ENCODE data around the gene GAPDH.
"Not testable (repeated sequence)": the region's sequence is repeated elsewhere in the genome, so short reads cannot be mapped to it uniquely, and the experiment has no call there.

Gene GAPDH

GRCh38 chr12:6533923-6534694, at the start of gene GAPDH:
Gene GAPDH (plus strand): TSS chr12:6534517. CDS start chr12:6534833, 316 bp downstream.
- peak; percentile 90 for DNase-seq

- DNase-seq, result no peak
Observed at GRCh38 chr12:6488240-6488639, 46.1 kb upstream of the GAPDH start.

DNA sequence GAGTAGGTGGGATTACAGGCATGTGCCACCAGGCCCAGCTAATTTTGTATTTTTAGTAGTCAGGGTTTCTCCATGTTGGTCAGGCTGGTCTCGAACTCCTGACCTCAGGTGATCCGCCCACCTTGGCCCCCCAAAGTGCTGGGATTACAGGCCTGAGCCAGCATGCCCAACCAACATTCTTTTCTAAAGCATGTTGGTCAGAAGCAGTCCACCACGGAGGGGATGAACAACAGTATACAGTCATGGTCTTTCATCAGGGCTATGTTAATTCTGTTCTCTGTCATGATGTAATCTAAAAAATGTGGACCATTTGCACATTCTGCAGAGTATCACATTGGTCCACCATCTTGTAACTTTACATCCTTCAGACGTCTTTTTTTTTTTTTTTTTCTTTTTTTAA, 44.9 kb upstream of the GAPDH start:
- DNase-seq, result no peak

DNA sequence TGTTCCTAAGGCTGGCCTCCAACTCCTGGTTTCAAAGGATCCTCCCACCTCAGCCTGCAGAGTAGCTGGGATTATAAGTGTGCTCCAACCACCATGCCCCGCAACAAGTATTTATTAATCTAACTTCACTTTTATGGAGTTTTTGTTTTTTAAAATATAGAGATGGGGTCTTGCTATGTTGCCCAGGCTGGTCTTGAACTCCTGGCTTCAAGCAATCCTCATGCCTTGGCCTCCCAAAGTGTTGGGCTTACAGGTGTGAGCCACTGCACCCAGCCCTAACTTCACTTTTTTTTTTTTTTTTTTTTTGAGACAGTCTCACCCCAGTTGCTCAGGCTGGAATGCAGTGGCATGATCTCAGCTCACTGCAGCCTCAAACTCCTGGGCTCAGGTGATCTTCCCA, 43.6 kb upstream of the GAPDH start:
- DNase-seq, result not testable (repeated sequence)

- peak; percentile 92 for DNase-seq
Observed at GRCh38 chr12:6492838-6493496, 41.4 kb upstream of the GAPDH start, which contains the start of gene MRPL51. Gene MRPL51 (minus strand): TSS chr12:6493262. CDS start chr12:6493136, 126 bp downstream.

DNA sequence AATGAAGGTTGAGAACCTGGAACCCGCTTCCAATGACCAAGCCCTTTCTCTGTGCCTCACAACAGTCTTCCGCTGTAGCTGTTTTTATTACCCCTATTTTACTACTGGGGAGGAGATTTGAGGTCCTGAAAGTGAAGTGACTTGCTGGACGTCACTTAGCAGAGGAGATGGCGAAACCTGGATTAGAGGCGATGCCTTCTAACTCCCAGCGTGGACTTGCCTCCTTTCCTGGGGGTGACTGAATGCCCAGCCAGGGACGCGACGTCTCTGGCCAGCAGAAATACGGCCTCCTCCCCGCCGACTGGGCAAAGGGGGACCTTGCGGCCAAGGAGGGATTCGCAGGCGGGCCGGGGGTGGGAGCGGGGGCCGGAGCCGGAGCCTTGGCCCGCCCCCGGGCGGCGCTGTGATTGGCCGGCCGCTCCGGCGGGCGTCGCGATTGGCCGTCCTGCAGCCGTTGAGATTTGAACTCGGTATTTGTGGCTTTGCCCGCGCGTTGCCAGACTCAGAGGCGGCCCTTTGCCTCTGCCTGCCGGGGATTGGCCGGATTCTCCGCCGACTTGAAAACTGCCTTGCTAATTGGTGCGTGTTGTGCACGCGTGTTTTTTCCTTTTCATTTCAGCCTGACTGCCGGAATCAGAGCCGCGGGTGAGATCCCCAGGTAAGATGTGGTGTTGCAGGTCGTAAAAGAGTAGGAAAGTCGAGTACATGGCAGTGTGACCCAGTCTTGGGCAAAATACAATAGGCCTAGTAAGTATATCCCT, 40.6 kb upstream of the GAPDH start, which contains the start of gene NCAPD2:
Gene NCAPD2 (plus strand): TSS at position 606 of the 761 bp plus-strand sequence. CDS start 997 bp downstream, outside the sequence.
- peak; percentile 90 for DNase-seq

DNA sequence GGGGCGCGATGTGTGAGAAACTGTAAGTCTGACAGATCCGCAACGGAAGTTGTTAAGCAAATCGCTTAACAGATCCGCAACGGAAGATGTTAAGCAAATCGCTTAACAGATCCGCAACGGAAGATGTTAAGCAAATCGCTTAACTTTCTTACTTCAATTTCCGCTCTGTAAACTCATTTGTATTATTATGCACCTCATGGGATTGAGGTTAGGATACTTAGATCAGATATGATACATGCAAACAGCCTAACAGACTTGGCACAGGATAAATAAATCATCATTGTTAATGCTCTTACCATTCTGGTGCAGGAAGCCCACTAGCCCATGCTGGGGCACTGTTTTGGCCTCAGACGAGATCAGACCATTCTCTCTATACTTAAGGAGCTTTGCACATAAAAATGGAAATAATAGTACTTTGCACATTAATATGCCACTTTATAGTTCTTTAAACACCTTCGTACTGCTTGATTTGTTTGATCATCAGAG, 40.0 kb upstream of the GAPDH start:
- DNase-seq, result no peak

DNA sequence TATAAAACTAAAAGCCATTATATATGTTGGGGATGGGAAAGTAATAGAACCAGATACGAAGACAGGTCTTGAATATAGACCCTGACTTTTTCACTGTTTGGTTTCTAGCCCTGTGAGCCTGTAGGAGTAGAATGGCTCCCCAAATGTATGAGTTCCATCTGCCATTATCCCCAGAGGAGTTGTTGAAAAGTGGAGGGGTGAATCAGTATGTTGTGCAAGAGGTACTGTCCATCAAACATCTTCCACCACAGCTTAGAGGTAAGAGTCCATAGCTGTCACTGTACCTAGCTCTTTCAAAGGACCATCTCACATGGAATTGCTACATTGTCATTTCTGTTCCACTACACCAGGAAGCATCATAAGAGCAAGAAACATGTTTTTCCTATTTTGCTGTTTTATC, 39.3 kb upstream of the GAPDH start:
- DNase-seq, result no peak

DNA sequence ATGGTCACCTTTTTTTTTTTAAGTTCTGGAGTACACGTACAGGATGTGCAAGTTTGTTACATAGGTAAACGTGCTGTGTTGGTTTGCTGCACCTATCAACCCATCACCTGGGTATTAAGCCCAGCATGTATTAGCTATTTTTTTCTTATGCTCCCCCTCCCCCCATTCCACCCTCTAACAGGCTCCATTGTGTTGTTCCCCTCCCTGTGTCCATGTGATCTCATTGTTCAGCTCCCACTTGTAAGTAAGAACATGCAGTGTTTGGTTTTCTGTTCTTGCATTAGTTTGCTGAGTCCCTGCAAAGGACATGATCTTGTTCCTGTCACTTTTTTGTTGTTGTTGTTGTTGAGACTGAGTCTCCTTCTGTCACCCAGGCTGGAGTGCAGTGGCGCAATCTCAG, 37.0 kb upstream of the GAPDH start:
- not testable (repeated sequence) for DNase-seq

DNA sequence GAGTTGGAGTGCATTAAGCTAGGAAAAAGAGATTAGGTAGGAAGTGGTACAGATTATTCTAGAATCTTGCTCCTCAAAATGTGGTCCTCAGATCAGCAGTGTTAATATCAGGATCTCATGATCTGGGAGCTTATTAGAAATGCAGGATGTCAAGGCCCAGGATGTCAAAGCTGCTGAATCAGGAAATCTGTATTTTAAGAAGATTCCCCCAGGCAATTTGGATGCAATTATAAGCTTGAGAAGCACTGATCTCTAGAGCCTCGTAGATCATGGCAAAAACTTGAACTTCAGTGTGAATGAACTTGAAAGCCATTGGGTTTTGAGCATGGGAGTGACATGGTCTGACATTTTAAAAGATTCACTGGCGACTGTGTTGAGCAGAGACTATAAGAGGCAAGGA, 33.9 kb upstream of the GAPDH start:
- no peak for DNase-seq

DNA sequence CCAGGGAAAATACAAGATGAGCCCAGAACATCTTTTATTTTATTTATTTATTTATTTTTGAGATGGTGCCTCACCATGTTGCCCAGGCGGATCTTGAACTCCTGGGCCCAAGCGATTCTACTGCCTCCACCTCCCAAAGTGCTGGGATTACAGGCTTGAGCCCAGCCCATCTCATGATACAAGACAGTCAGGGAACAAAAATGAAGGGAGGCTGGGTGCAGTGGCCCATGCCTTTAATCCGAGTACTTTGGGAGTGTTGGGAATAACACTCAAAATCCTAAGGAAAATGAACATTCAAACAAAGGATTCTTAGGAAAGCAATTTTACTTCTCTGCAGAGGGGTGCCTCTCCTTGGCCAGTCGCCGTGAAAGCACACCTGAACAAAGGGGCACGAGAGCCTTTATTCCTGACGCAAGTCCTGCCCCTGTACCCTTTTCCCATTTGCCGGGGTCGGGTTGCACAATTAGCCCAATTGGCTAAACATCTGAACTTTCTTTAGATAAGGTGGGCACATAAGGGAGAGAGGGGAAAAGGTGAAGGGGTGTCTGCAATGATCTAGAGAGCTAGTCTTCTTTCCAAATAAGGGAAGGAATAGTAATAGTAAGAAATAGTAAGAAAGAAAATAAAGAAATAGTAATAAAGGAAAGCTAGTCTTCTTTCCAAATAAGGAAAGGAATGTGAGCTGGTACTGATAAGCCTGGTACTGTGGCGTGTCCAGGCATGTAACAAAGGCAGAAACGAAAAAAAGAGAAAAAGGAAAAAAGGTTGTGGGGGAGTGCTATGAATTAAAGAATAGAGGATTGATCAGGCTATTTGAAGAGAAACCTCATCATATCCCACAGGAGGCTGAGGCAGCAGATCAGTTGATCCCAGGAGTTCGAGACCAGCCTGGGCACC, 27.0 kb upstream of the GAPDH start:
- DNase-seq, result no peak

GRCh38 chr12:6508087-6508486, 26.2 kb upstream of the GAPDH start:
- DNase-seq, result no peak

DNA sequence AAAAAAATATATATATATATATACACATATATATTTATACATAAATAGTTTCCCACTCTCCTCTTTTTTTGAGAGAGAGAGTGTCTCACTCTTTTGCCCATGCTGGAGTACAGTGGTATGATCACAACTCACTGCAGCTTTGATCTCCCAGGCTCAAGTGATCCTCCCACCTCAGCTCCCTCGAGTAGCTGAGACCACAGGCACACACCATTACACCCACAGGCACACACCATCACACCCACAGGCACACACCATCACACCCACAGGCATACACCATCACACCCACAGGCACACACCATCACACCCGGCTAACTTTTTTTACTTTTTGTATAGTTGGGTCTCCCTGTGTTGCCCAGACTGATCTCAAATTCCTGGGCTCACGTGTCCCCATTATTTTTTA, 14.1 kb upstream of the GAPDH start:
- DNase-seq, result no peak

DNA sequence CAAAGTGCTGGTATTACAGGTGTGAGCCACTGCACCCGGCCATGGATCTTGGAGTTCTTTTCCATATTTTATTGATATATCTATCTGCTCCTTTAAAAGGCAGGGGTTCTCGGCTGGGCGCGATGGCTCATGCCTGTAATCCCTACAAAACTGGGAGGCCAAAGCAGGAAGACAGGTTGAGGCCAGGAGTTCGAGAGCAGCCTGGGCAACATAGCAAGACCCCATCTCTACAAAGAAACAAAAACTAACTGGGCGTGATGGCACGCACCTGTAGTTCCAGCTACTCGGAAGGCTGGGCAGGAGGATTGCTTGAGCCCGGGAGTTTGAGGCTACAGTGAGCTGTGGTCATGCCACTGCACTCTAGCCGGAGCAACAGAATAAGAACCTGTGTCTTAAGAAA, 12.1 kb upstream of the GAPDH start:
- no peak for DNase-seq

DNA sequence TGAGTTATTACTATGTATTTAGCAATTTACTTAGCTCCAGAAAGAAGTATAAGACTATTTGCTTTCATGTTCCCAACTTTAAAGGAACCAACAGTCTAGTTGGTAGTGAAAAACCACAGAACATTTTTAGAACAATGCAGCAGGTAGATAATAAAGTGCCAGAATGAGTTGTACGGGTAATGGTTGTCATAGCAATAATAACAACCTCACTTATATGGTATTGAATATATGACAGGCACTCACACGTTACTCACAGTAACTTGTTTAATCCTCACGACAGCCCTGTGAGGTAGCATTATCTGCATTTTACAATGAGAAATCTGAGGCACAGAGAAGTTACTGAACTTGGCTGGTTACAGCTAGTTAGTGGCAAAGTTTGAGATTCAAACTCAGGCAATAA, 10.6 kb upstream of the GAPDH start:
- DNase-seq, result no peak

DNA sequence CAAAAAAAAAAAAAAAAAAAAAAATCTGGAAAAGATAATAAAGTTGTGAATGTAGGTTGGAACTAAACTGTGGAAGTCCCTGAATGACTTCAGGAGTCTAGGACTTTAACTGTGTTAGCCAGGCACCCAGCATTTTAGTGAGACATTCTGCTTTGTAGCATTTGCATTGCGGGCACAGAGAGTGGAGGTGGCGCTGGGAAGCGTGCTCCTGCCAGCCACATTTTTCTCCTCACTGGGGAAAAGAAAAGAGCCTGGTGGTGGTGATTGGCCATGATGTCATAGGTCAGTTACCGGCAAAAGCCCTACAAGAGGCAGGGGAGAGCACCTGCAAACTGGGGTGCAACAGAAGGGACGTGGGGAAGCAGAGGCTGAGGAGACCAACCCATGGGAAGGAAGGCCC, 9.7 kb upstream of the GAPDH start:
- no peak for DNase-seq

DNA sequence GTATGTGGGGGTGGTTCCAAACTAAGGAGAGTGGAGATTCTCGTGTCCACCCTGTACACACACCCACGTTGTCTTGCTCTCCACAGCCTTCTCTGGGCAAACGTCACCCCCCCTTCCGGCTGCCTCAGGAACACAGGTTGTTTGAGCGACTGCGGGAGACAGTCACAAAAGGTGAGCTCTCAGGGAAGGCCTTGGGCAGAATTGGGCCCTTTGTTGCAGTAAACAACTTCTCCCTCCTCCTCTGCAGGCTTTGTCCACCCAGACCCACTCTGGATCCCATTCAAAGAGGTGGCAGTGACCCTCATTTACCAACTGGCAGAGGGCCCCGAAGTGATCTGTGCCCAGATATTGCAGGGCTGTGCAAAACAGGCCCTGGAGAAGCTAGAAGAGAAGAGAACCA, 8.1 kb upstream of the GAPDH start:
- no peak for DNase-seq

- no peak for DNase-seq
Observed at GRCh38 chr12:6526766-6527525, 7.4 kb upstream of the GAPDH start.

GRCh38 chr12:6527711-6528110, 6.6 kb upstream of the GAPDH start:
- no peak for DNase-seq

- DNase-seq, result no peak
Observed at GRCh38 chr12:6528539-6529235, 5.6 kb upstream of the GAPDH start.

DNA sequence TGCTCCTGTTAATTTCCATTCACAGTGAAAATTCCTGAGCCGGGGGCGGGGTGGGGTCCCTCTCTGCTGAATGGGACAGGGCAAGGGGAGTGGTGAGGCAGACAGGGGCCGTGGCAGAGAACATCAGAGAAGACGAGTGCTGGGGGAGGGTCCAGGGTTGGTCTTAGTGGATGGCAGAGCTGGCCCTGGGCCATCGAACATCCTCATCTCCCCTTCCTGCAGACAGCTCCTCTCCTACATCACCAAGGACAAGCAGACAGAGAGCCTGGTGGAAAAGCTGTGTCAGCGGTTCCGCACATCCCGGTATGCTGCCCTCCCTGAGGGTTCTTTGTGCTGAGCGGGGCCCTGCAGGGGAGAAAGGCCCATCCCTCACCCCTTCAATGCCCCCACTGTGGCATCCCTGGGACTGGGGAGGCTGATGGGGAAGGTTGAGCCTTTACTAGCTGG, 5.0 kb upstream of the GAPDH start:
- DNase-seq, result no peak

Data from NCI-H1048 (cell line).